EL (cell line): ENCODE data around the gene PCAT6.
"Not testable (repeated sequence)": the region's sequence is repeated elsewhere in the genome, so short reads cannot be mapped to it uniquely, and the experiment has no call there.

ENCODE experiments used
- DNase-seq: peaks from one replicate; pipeline ENCODE4 v3.0.0-alpha.2; 2016

Gene PCAT6

GRCh38 chr1:202810615-202811295 lies at the start of gene PCAT6:
Gene PCAT6 (plus strand): TSS chr1:202810954.
- peak; percentile 96 for DNase-seq

DNA sequence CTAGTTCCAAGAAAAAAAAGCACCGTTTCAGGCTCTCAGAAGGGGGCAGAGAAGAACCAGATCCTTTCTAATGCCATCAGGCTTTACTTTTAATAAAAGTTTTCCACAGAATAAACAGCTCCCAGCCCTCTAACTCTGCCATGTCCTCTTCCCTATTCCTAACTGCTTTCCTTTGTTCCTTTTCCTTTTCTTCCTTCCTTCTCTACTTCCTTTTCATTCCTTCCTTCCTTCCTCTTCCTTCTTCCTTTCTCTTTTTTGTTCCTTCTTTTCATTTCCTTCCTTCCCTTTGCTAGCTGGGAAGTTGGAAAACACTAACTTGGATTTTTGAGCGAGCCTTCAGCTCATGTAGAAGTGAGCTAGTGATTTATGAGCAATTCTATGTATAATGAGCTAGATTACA lies 48.7 kb upstream of the PCAT6 start:
- no peak for DNase-seq

GRCh38 chr1:202765721-202766120 lies 45.0 kb upstream of the PCAT6 start:
- DNase-seq, result peak; percentile 34

- DNase-seq, result no peak
Measured at GRCh38 chr1:202770135-202770534, 40.6 kb upstream of the PCAT6 start.

GRCh38 chr1:202781180-202781579 lies 29.6 kb upstream of the PCAT6 start:
- DNase-seq, result no peak

DNA sequence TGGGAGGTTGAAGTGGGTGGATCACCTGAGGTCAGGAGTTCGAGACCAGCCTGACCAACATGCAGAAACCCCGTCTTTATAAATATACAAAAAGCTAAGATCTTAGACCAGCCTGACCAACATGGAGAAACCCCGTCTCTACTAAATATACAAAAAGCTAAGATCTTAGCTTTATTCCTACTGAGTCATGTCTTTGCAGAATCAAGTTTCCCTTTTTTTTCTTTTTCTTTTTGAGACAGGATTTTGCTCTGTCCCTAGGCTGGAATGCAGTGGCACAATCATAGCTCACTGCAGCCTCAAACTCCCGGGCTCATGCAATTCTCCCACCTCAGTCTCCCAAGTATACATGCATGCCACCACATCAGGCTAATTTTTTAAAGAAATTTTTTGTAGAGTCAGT lies 23.9 kb upstream of the PCAT6 start:
- no peak for DNase-seq

- DNase-seq, result no peak
Measured at GRCh38 chr1:202788800-202789199, 22.0 kb upstream of the PCAT6 start.

GRCh38 chr1:202791077-202791747 lies 19.5 kb upstream of the PCAT6 start:
- no peak for DNase-seq

DNA sequence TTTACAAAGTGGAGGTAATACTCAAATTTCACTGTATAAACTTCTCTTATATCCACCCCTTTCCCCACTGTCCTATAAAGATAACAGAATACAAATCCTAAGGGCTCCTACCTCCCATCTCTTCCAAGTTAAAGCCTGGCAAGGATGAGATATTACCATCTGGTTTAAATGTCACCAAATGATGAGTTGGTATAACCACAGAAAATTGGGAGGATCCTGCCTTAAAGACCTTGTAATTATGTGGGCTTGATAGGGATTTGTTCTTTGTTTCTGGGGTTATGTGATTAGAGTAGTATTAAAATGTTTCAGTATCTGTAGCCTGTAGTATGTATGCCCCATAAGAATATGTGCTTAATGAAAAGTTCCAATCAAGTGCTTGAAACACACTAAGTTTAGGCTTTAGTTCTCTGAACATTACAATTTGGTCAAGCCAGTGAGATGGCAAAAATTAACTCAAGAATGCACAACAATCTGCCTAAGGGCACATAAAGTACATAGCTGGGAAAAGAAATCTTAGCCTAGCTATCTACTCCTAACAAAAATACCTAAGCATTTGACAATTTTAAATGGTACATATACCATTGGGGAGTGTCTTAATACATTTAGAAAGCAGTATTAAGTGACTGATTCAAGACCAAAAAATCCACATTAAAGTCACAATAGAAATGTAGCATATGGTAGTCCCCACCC lies 16.6 kb upstream of the PCAT6 start:
- DNase-seq, result peak; percentile 27

DNA sequence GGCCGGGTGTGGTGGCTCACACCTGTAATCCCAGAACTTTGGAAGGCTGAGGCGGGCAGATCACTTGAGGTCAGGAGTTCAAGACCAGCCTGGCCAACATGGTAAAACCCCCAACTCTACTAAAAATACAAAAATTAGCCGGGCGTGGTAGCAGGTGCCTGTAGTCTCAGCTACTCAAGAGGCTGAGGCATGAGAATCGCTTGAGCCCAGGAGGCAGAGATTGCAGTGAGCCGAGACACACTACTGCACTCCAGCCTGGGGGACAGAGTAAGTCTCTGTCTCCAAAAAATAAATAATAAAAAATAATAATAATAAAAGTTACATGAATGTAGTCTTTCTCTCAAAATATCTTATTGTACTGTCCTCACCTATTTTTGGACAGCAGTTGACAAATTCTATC lies 15.8 kb upstream of the PCAT6 start:
- not testable (repeated sequence) for DNase-seq

DNA sequence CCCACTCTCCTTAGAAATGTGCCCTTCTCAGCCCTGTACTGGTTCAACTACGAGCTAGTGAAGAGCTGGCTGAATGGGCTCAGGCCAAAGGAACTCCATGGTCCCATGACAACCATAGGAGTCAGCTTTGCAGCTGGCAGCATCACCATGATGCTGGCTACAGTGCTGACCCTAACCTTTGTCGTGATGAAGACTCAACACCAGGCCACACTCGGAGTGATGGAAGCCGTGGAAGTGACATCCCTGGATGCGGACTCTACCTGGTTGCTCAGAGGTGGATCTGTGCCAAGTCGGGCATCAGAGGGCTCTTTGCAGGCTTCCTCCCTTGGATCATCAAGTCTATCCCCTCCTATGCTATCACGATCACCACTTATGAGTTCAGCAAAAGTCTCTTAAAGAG lies 14.1 kb upstream of the PCAT6 start:
- DNase-seq, result no peak

- no peak for DNase-seq
Measured at GRCh38 chr1:202798260-202798659, 12.5 kb upstream of the PCAT6 start.

DNA sequence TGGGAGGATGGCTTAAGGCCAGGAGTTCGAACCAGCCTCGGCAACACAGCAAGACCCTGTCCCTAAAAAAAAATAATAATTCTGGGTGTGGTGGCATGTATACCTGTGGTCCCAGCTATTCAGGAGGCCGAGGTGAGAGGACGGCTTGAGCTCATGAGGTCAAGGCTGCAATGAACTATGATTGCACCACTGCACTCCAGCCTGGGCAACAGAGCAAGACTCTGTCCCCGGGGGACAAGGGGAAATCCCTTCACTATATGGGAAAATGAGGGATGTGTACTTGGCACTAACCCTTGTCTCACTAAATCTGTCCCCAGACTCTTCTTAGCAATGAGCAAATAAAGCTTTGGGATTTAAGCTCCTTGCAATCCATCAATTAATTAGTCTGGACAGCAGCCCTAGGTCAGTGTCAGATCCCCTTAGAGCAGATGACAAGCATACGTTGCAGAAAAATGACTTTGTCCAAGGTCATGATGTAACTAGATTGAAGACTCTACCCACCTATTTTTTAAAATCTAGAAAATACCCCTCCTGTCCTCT lies 11.9 kb upstream of the PCAT6 start:
- no peak for DNase-seq

DNA sequence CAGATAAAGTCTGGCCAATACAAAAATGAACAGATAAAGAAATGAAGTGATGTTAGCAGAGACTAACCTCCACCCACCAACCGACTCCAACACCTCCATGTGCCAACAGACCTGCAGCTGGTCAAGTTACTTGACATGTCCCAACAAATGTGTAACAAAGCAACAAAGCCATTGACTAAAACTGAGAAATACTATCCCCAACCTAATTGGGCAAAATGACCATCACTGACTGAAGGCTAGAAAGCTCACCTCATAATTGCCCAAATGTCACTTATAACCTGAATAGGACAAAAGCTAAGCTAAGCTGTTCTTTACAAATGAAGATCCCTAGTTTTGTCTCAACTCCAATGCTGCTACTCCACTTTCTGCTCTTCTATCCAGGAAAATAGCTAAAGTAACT lies 10.0 kb upstream of the PCAT6 start:
- DNase-seq, result no peak

GRCh38 chr1:202801175-202801574 lies 9.6 kb upstream of the PCAT6 start:
- DNase-seq, result no peak

DNA sequence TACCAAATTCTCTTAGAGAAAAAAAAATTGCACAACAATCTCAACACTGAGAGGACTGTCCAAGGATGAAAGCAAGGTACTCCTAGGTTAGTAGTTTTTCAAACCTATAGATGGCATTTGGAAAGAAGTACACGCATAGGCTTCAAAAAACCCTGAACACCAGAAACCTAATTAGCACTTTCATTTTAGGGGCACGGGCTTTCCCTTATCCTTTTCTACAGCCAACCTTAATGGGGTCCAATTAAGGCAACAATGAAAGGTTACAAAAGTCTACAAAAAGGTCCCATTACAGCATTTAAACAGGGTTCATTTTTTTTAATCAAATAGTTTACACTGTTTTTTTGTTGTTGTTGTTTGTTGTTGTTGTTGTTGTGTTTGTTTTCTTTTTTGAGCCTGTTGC lies 8.7 kb upstream of the PCAT6 start:
- no peak for DNase-seq

DNA sequence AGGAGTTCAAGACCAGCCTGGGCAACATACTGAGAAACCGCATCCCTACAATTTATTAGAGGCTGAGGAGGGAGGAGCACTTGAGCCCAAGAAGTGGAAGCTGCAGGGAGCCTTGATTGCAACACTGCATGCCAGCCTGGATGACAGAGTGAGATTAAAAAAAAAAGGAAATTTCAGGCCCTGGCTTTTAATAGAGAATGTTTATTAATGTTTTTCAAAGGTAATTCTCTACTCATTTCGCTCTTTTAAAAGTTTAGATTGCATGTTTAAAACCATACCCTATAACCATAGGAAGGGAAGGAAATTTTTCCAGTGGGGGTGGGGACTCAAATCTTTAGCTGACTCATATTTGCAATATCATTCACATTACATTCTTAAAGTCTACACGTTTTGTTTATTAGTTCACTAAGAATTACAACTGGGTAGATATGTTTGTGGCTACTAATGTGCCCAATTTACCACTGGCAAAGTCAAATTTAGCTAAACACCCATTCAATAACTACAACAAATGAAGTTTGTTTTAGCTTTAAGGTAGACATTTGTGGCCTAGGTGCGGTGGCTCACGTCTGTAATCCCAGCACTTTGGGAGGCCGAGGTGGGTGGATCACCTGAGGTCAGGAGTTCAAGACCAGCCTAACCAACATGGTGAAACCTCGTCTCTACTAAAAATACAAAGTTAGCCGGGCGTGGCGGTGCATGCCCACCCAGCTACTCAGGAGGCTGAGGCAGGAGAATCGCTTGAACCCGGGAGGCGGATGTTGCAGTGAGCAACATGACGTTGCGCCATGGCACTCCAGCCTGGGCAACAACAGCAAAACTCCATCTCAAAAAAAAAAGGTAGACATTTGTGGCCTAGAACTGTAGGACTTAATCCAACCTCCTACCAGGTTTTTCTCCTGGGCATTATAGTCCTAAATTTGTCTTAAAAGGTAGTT lies 7.5 kb upstream of the PCAT6 start:
- peak; percentile 68 for DNase-seq

DNA sequence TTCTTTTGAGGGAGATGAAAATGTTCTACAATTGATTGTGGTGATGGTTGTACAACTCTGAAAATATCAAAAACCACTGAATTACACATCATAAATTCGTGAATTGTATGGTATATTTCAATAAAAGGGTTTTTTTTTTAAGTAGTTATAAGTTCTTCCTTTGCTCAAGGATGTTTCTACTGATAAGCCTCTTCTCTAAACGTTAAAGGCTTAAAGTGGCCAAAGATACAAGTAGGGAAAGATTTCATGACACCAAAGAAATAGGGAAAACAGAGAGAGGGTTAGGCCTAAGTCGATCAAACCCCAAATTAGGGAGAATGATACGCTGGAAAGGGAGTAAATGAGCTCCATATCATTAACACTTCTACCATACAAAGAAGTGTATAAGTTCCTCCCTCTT lies 6.6 kb upstream of the PCAT6 start:
- no peak for DNase-seq

GRCh38 chr1:202805886-202806844 lies 4.6 kb upstream of the PCAT6 start:
- DNase-seq, result peak; percentile 15

DNA sequence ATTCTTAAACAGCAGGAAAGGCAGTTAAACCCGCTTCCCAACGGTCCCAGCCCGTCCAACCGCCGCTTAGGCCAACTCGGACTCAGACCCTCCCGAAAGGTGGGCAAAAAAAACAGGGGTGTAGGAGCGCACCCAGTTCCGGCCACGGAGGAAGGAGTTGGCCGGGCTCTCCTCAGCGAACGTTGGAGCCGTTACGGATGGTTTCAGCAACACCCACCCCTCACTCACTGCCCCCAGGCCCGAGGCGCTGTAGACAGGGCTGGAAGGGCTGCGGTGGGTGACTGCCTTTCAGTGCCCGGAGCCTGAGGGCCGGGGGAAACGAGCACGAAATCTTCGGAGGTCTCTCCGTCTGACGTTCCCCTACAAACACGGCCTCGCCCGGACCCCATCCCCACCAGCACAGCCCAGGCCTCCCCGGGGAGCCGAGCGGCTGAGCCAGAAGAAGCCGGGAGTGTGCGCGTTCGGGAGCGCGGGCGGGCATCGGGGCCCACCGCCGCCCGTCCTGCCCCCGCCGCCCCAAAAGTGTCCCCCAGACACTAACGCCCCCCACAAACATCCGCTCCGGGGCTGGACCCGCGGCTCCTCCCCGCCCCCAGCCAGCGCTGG lies 3.8 kb upstream of the PCAT6 start:
- peak; percentile 29 for DNase-seq

GRCh38 chr1:202807451-202807925 lies 3.3 kb upstream of the PCAT6 start:
- peak; percentile 51 for DNase-seq
